Measurements from ENCODE around the gene ZNF8.

- TF ChIP-seq POLR2A (IDR thresholded peaks at IDR 0.05) (no peak), CTCF (IDR thresholded peaks at IDR 0.05 in 4 of 5, conservative IDR thresholded peaks at IDR 0.05 in 1 of 5) (no peak)
Measured at GRCh38 chr19:58248886-58249285, 29.9 kb upstream of the ZNF8 start.

Data from gastrocnemius medialis (tissue), 4 donors.